CD4-positive, alpha-beta T cell treated with Interleukin-6 at 100 ng/mL for 8 hours (primary cell): ENCODE data around the gene PPARG.
"Not testable (repeated sequence)": the region's sequence is repeated elsewhere in the genome, so short reads cannot be mapped to it uniquely, and the experiment has no call there.

Experiments
- DNase-seq: peaks from one replicate; pipeline ENCODE4 v3.0.0-alpha.2; 2020; ENCODE audit warnings: mixed read lengths, low spot score

Gene PPARG

GRCh38 chr3:12443781-12444522 lies 155.1 kb downstream of the PPARG start:
- DNase-seq = no peak

- DNase-seq = no peak
These were observed 156.0 kb downstream of the PPARG start for GRCh38 chr3:12444582-12445471.

DNA sequence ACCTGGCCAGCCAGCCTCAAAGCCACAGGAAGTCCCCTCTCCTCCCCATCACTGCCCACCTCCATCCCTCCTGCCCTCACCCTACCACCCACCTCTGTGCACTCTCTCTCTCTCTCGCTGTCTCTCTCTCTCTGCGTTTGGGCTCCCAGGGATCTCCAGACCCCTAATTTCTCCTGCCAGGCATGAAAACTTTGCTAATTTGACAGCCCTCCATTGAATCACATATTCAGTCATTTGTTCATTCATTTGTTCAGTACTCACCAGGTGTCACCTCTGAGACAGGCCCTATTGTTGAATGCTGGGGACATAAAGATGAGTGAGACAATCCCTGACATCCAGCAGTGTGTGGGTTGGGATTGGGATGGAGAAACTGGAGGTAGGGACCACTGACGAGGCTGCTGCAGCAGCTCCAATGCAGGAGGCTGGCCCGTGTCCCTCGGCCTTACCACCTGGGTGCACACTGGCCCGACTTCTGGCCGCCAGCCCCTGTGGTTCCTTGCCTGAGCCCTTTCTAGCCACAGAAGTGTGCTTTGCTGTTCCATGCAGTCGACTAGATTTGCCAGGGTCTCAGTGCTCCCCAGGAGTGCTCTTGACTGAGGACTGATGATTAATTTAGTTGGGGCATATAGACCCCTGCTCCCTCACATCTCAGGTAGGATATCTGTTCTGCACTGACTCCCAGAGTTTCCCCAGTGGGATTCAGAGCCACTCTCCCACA lies 156.8 kb downstream of the PPARG start:
- no peak for DNase-seq

- no peak for DNase-seq
These were observed 157.4 kb downstream of the PPARG start for GRCh38 chr3:12446298-12446697.

DNA sequence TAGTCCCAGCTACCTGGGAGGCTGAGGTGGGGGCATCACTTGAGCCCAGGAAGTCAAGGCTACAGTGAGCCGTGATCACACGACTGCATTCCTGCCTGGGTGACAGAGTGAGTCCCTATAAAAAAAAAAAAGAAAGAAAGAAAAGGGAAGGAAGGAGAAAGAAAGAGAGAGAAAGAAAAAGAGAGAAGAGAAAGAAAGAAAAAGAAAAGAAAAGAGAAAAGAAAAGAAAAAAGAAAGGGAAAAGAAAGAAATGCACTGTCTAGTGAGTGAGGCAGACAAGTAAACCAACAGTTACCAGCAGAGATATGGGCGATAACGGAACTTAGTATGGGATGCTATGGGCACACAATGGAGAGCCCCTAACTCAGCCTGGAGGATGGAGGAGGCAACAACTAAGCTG lies 158.2 kb downstream of the PPARG start:
- DNase-seq = no peak

- not testable (repeated sequence) for DNase-seq
These were observed 159.7 kb downstream of the PPARG start for GRCh38 chr3:12448404-12449202.

GRCh38 chr3:12449889-12450682 lies 161.2 kb downstream of the PPARG start:
- DNase-seq = no peak

DNA sequence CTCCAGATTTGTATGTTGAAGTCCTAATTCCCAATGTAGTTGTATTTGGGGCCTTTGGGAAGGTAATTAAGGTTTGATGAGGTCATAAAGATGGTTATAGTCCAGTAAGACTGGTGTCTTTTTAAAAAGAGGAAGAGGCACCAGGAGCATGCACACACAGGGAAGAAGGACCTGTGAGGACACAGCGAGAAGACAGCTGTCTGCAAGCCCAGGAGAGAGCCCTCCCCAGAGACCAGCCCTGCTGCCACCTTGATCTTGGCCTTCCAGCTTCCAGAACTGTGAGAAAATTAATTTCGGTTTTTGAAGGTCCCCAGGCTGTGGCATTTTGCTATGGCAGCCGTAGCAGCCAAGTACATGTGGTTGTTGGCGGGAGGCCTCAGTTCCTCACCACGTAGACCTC lies 162.6 kb downstream of the PPARG start:
- DNase-seq = no peak

- DNase-seq = no peak
These were observed 163.1 kb downstream of the PPARG start for GRCh38 chr3:12451960-12452359.

DNA sequence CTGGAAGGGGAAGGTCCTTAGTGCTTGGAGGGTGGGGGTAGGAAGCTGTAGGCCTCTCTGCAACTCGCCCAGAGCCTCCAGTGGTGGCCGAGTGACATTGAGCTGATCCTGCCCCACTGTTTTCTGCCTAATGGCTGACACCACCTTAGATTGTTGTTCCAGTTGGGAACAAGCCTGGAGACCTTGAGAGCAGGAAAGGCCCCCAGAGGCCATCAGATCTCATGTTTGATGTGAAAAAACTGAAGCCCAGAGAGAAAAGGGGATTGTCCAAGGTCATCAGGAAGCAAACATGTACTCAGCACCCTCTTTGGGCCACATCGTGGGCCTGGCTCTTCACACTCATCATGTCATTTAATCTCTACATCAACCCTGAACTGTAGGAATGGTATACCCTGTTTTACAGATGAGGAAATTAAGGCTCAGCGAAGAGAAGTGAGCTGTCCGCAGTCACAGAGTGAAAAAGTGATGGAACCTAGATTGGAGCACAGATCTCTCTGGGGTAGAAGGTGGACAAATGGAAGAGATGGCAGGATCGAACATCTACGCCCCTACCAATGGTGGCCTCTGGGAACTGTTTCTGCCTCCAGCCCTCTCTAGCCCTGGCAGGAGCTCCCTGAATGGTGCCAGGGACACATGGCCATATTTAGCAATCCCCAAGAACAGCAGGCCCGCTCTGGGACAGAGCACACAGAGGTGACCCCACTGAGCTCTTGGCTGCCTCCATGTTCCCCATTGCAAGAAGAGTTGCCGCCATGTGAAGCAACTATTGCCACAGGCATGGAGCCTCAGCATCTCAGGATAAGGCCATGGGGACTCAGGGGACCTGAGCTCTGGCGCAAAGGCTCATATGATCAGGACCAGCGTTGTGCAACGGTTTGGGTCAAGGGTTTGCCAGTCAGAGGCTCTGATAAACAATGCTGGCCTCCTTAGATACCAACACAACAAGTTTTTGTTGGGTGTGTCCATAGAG lies 163.8 kb downstream of the PPARG start:
- no peak for DNase-seq

- no peak for DNase-seq
These were observed 165.4 kb downstream of the PPARG start for GRCh38 chr3:12454076-12454815.

DNA sequence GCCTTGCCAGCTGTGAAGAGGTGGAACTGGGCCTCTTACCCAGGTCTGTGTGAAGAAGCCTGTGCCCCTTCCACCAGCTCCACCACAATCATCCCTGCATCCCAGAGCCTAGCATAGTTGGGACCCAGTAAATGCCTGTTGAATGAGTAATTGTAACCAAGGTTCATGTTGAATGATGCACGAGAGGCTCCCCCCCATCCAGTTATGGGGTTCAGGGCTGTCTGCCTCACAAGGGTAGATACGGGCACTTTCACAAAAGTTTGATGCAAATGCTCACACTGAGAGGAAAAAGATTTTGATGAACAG lies 165.9 kb downstream of the PPARG start:
- DNase-seq = no peak

DNA sequence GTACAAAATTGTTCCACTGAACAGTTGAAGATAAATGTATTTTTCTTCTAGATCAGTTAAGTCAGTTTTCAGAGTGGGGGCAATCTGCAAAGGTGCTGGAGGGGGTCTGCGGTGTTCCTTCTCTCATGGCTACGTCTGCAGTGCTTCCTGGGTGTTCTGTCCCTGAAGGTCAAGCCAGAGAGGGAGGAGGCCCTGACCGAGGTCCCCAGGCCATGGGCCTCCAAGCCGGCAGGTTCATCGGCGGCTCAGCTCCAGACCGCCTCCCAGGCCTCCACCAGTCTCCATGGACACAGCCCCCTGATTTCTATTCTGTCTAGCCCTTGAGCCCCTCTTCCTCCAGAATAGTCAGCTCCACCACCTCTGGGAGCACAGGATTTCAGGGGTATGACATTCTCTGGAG lies 166.9 kb downstream of the PPARG start:
- no peak for DNase-seq

DNA sequence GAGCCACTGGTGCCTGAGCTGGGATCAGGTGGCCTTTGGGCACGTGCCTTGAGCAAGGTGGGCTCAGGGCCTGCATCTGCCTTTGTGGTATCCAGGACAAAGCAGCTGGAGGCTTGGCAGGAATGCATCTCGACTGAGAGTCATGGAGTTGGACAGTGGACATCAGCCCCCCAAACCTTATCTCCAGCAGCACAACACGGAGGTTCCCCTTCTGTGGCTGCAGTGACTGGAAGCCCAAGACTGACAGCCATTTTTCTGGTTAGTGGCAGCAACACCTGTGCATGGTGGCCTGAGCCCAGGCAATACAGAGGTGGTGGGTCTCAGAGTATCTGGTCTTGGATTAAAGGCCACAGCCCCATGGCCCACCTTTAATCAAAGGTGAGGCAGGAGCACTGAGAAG lies 167.6 kb downstream of the PPARG start:
- no peak for DNase-seq

GRCh38 chr3:12457380-12457779 lies 168.5 kb downstream of the PPARG start:
- DNase-seq = not testable (repeated sequence)

DNA sequence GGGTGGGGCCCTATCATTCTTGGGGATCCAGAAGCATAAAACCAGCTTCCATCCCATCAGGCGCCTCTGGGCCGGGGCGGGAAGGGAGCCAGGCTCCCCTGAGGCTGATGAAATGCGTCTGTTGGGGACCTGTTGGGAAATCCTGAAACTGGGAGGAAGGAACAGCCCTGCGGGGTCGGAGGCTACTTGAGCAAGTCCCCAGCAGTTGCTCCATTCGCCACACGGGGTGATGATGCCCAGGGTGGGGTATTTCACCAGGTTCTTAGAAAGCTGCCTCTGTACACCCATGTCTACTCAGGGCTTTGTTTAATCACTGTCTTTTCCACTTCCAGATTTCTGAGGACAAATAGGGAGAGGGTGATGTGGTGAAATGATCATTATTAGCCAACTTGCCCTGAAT lies 170.0 kb downstream of the PPARG start:
- DNase-seq = no peak

DNA sequence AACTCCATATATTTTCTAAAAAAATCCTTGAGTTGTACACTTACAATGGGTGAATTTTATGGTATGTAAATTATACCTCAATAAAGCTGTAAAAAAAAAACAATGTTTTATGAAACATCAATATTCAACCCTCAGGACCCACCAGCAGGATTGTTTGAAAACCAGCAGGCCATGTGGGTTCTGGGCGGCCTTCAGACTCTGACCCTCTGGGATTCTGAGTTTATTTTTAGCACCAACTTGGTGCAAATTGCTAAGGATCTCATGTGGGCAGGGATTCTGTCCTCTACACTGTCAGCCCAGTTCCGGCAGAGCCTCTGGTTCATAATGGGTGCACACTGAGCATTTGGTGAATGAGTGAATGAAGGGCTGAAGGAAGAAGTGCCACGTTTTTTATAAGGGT lies 171.3 kb downstream of the PPARG start:
- no peak for DNase-seq

DNA sequence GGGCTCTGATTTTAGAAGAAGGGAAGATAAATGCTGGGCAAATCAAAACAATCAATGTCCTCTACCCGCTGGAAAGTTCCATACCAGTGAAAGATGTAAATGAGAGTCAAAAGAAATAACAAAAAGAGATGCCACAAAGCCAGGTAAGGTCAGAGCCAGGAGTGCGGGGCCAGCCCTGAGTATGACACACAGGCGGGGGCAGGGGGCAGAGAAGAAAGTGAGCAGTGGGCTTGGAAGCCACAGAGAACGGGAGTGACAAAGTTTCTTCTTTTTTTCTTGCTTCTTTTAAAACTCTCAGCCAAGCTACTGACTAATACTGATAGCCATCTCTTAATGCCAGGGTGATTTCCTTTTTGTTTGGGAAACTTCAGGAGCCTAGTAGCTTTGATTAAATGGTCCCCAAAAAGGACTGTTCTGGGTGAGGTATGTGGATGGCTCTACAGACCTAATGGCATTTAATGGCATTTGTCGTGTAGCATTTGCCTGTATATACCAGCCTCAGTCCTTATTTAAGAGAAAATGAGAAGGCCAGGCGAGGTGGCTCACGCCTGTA lies 172.3 kb downstream of the PPARG start:
- no peak for DNase-seq
